HG02678 (cell line): Measurements from ENCODE around the gene UGGT1.

Experiments
- ATAC-seq: cut with Tn5 transposase; IDR thresholded peaks from one replicate; pipeline ENCODE4 v1.9.1; 2021; ENCODE audit warnings: mild to moderate bottlenecking, moderate library complexity; ENCODE audit not compliant: unreplicated experiment

UGGT1 gene

GRCh38 chr2:128215897-128216642 lies 125.1 kb downstream of the UGGT1 start:
- no peak for ATAC-seq

GRCh38 chr2:128217671-128218070 lies 126.7 kb downstream of the UGGT1 start:
- ATAC-seq, result no peak

GRCh38 chr2:128219891-128220290 lies 128.9 kb downstream of the UGGT1 start:
- ATAC-seq, result no peak

- ATAC-seq, result no peak
These were observed 136.9 kb downstream of the UGGT1 start for GRCh38 chr2:128227862-128228261.

GRCh38 chr2:128228894-128229293 lies 137.9 kb downstream of the UGGT1 start:
- ATAC-seq, result no peak

GRCh38 chr2:128232965-128233789 lies 142.2 kb downstream of the UGGT1 start:
- ATAC-seq, result peak; percentile 100

GRCh38 chr2:128233790-128234395 lies 142.9 kb downstream of the UGGT1 start:
- no peak for ATAC-seq

- no peak for ATAC-seq
These were observed 143.6 kb downstream of the UGGT1 start for GRCh38 chr2:128234613-128235012.

- ATAC-seq, result no peak
These were observed 144.6 kb downstream of the UGGT1 start for GRCh38 chr2:128235581-128235980.

- ATAC-seq, result no peak
These were observed 145.6 kb downstream of the UGGT1 start for GRCh38 chr2:128236491-128237035.

GRCh38 chr2:128237081-128237534 lies 146.1 kb downstream of the UGGT1 start:
- ATAC-seq, result no peak

- no peak for ATAC-seq
These were observed 147.1 kb downstream of the UGGT1 start for GRCh38 chr2:128237911-128238697.

- ATAC-seq, result no peak
These were observed 150.9 kb downstream of the UGGT1 start for GRCh38 chr2:128241896-128242295.
